Prostate gland (tissue), 2 donors: Measurements from ENCODE around the gene SKIC8.

ENCODE experiments used
- CTCF ChIP-seq, 4 experiments: fragments of 200-600 bp in 2 of 4; fragments of 450-650 bp in 2 of 4; sonication (generic) in 2 of 4; IDR thresholded peaks; 1 replicate in 3 of 4; 2 replicates in 1 of 4; pipeline ENCODE4 v1.5.1; 2016 to 2019; ENCODE audit warnings: antibody characterized with exemption in 4 of 4, mild to moderate bottlenecking in 2 of 4, moderate library complexity in 2 of 4
- POLR2A ChIP-seq: fragments of 450-650 bp; IDR thresholded peaks from one replicate; pipeline ENCODE4 v1.6.1; 2016; ENCODE audit warnings: antibody characterized with exemption, mild to moderate bottlenecking
- POLR2AphosphoS5 ChIP-seq: sonication (generic); formaldehyde crosslinking; IDR thresholded peaks from one replicate; pipeline ENCODE4 v1.6.1; 2017; ENCODE audit warnings: antibody characterized with exemption

- TF ChIP-seq POLR2AphosphoS5 (no peak), POLR2A (no peak), CTCF (IDR thresholded peaks at IDR 0.05) (no peak)
Measured at GRCh38 chr15:78259232-78259631, 40.2 kb downstream of the SKIC8 start.
